K562 (cell line): Measurements from ENCODE around the gene DHRS7C. TPM values are rescaled to one million over a fixed set of nuclear protein-coding genes. Genes with fewer than 3 reads are reported as not detected.

Experiments
- ATAC-seq: fragments of 200-7000 bp; cut with Tn5 transposase; 3 replicates; pipeline ENCODE4 v1.9.1; 2020; ENCODE audit warnings: moderate library complexity
- BruUV-seq: library from RNA; stranded (reverse); fragments of 400-500 nt; replicated peaks from 2 replicates; lab custom pipeline; 2021; lab: Mats Ljungman, UMichigan
- CTCF ChIA-PET: fragments of 300-600 bp; formaldehyde crosslinking; extraction: SDS; loops from one replicate; lab custom pipeline; 2021; ENCODE audit warnings: low intra/inter-chr PET ratio; lab: Yijun Ruan, JAX
- POLR2A ChIA-PET: fragments of 300-600, 350-650 bp; sonication (Branson Sonifier 250); formaldehyde crosslinking; extraction: SDS; loops from one replicate; lab custom pipeline; 2021; ENCODE audit warnings: antibody characterized with exemption, inconsistent platforms; lab: Yijun Ruan, JAX
- DNase-seq, 4 experiments: peaks; one replicate each; pipeline versions ENCODE4 v3.0.0 to v3.0.0-alpha.2; 2011 to 2018; ENCODE audit warnings: low spot score in 3 of 4, mixed read lengths in 3 of 4; ENCODE audit errors: extremely low read depth in 1 of 4
- FAIRE-seq: peaks from 2 replicates; lab custom pipeline; 2011; peaks lifted over from hg19 to GRCh38; lab: Jason Lieb, UNC
- H2AFZ ChIP-seq: 2 replicates; pipeline ENCODE4 v1.6.0; 2011; ENCODE audit warnings: low read depth, low read length, control low read depth, inconsistent platforms
- H3K27ac ChIP-seq: fragments of 200-600 bp; 3 replicates; pipeline ENCODE4 v1.8.0; 2011; ENCODE audit warnings: low read depth, mild to moderate bottlenecking, control low read depth, inconsistent platforms, low read length, moderate library complexity, mixed read lengths; ENCODE audit errors: extremely low read depth
- H3K27me3 ChIP-seq, 2 experiments: fragments of 300-600 bp in 1 of 2; 2 replicates in 1 of 2; 3 replicates in 1 of 2; pipeline versions ENCODE4 v1.6.0 to v1.8.0; 2011; ENCODE audit warnings: inconsistent platforms in 2 of 2, low read length in 2 of 2, mild to moderate bottlenecking in 1 of 2, mixed read lengths in 1 of 2, moderate library complexity in 1 of 2; ENCODE audit not compliant: control insufficient read depth in 2 of 2, insufficient read depth in 2 of 2
- H3K36me3 ChIP-seq: fragments of 300-600 bp; 3 replicates; pipeline ENCODE4 v1.8.0; 2011; ENCODE audit warnings: mild to moderate bottlenecking, low read length, inconsistent platforms; ENCODE audit not compliant: control insufficient read depth, insufficient read depth
- H3K4me1 ChIP-seq, 2 experiments: fragments of 200-600 bp in 1 of 2; replicated peaks in 1 of 2; 2 replicates in 1 of 2; 3 replicates in 1 of 2; pipeline versions ENCODE4 v1.5.1 to v1.8.0; 2011; ENCODE audit warnings: inconsistent platforms in 2 of 2, low read length in 2 of 2, mild to moderate bottlenecking in 1 of 2, mixed read lengths in 1 of 2, moderate library complexity in 1 of 2; ENCODE audit not compliant: control insufficient read depth in 2 of 2, insufficient read depth in 2 of 2
- H3K4me2 ChIP-seq: 2 replicates; pipeline ENCODE4 v1.6.1; 2011; ENCODE audit warnings: low read length, control low read depth, inconsistent platforms, mixed read lengths; ENCODE audit not compliant: insufficient read depth
- H3K4me3 ChIP-seq: fragments of 200-600 bp; sonication (generic), shearing (Covaris generic); 2 replicates; pipeline ENCODE4 v1.5.1; 2016; ENCODE audit warnings: control low read depth, inconsistent platforms
- H3K79me2 ChIP-seq: fragments of 200-600 bp; 3 replicates; pipeline ENCODE4 v1.8.0; 2011; ENCODE audit warnings: low read length, inconsistent platforms; ENCODE audit not compliant: control insufficient read depth, insufficient read depth
- H3K9ac ChIP-seq, 2 experiments: 2 replicates each; pipeline versions ENCODE4 v1.6.0 to v1.6.1; 2011; ENCODE audit warnings: low read depth in 2 of 2, low read length in 2 of 2, control low read depth in 1 of 2, inconsistent platforms in 1 of 2, mild to moderate bottlenecking in 1 of 2, mixed read lengths in 1 of 2; ENCODE audit not compliant: insufficient read depth in 1 of 2
- H3K9me1 ChIP-seq: one replicate; pipeline ENCODE4 v1.6.0; 2011; ENCODE audit warnings: inconsistent platforms, mild to moderate bottlenecking, low read length, moderate library complexity; ENCODE audit not compliant: control insufficient read depth, insufficient read depth
- H3K9me3 ChIP-seq: replicated peaks from 2 replicates; pipeline ENCODE4 v1.5.1; 2011; ENCODE audit warnings: low read depth, low read length, inconsistent platforms; ENCODE audit not compliant: control insufficient read depth, insufficient read depth
- H4K20me1 ChIP-seq: replicated peaks from 2 replicates; pipeline ENCODE4 v1.6.1; 2011; ENCODE audit warnings: low read length, inconsistent platforms, mixed read lengths; ENCODE audit not compliant: control insufficient read depth, insufficient read depth
- CAMTA2 ChIP-seq: fragments of 250-450 bp; sonication (Bioruptor Pico); conservative IDR thresholded peaks from 2 replicates; pipeline ENCODE4 v1.5.1; 2022
- CEBPZ ChIP-seq: fragments of 150-350 bp; IDR thresholded peaks from 2 replicates; pipeline ENCODE4 v1.6.1; 2014; ENCODE audit warnings: low read depth, mild to moderate bottlenecking, low read length, borderline replicate concordance
- CHCHD3 ChIP-seq: fragments of 250-450 bp; sonication (Bioruptor Pico); IDR thresholded peaks from 2 replicates; pipeline ENCODE4 v2.1.2; 2022; ENCODE audit warnings: mild to moderate bottlenecking
- ESRRA ChIP-seq: fragments of 450-650 bp; IDR thresholded peaks from 2 replicates; pipeline ENCODE4 v1.6.1; 2014; ENCODE audit warnings: low read depth, mild to moderate bottlenecking, moderate library complexity, borderline replicate concordance
- FOXK2 ChIP-seq, 2 experiments: fragments of 450-650 bp; IDR thresholded peaks in 1 of 2; conservative IDR thresholded peaks in 1 of 2; 2 replicates each; pipeline ENCODE4 v1.6.1; 2016; ENCODE audit warnings: low read depth in 2 of 2, mild to moderate bottlenecking in 1 of 2
- MTA2 ChIP-seq: fragments of 450-650 bp; IDR thresholded peaks from 2 replicates; pipeline ENCODE4 v1.6.1; 2016; ENCODE audit warnings: low read depth
- NCOR1 ChIP-seq: fragments of 450-650 bp; IDR thresholded peaks from 2 replicates; pipeline ENCODE4 v1.6.1; 2016; ENCODE audit warnings: mild to moderate bottlenecking, moderate library complexity
- TARDBP ChIP-seq: fragments of 450-650 bp; IDR thresholded peaks from 2 replicates; pipeline ENCODE4 v1.6.1; 2016
- TCF3 ChIP-seq: sonication (generic); formaldehyde crosslinking; IDR thresholded peaks from 2 replicates; pipeline ENCODE4 v1.4.0; 2020; ENCODE audit warnings: mild to moderate bottlenecking, missing genetic modification reagents
- ZNF41 ChIP-seq: fragments of 250-450 bp; sonication (Bioruptor Pico); conservative IDR thresholded peaks from 2 replicates; pipeline ENCODE4 v1.4.0; 2020; ENCODE audit warnings: mild to moderate bottlenecking
- ZNF780A ChIP-seq: fragments of 250-450 bp; sonication (Bioruptor Pico); IDR thresholded peaks from 2 replicates; pipeline ENCODE4 v1.5.0; 2021; ENCODE audit warnings: mild to moderate bottlenecking
- WGBS: fragments of 100-300 bp; shearing (Covaris generic); methylation state at CpG from one replicate; pipeline ENCODE4 v1.1.6; 2016; ENCODE audit warnings: low coverage, mixed read lengths; ENCODE audit not compliant: insufficient coverage; ENCODE audit errors: missing lambda C conversion rate; 5-methylcytosine and 5-hydroxymethylcytosine counted together
- in situ Hi-C: fragments of 300-500 bp; cut with MboI; formaldehyde crosslinking; loops from 4 replicates; pipeline ENCODE4 v1.15.0; 2018; ENCODE audit warnings: inconsistent platforms, mixed read lengths
- intact Hi-C: fragments of 100-400 bp; cut with micrococcal nuclease; formaldehyde crosslinking; loops from 2 replicates; pipeline ENCODE4 v1.14.2; 2022
- polyA plus RNA-seq, 8 experiments: library from polyadenylated mRNA; depleted of rRNA in 4 of 8; stranded (reverse) in 5 of 8; unstranded in 3 of 8; fragments of >200 nt; fragmentation: Nextera tagmentation in 2 of 8; fragmentation: Illumina TruSeq in 1 of 8; extraction: Ambion mirVana in 2 of 8; extraction: Trizol in 1 of 8; gene quantifications; 2 replicates each; pipeline versions ENCODE4 v1.2.1 to v1.2.3, GENCODE V29; 2011 to 2014; ENCODE audit warnings: inconsistent platforms in 1 of 8, missing spikeins in 1 of 8
- total RNA-seq, 7 experiments: library from RNA; depleted of rRNA in 6 of 7; stranded (reverse); fragments of >200 nt in 6 of 7; fragmentation: Illumina TruSeq in 2 of 7; extraction: Trizol in 2 of 7; gene quantifications; 2 replicates each; pipeline versions ENCODE4 v1.2.1 to v1.2.3, GENCODE V29; 2011 to 2021; ENCODE audit warnings: low replicate concordance in 1 of 7
- TF ChIP-seq, protein P1 (sequence below): fragments of 450-650 bp; IDR thresholded peaks from 2 replicates; pipeline ENCODE4 v1.6.1; 2016; ENCODE audit warnings: mild to moderate bottlenecking
- TF ChIP-seq, protein P2 (sequence below): fragments of 450-650 bp; formaldehyde crosslinking; IDR thresholded peaks from 2 replicates; pipeline ENCODE4 v1.4.0; 2022; ENCODE audit warnings: missing genetic modification characterization

DHRS7C gene
- total and polyA plus RNA-seq, 9 of the 15 experiments (the other 6 are each of a cell fraction or from before 2014, with no cell fraction given): not detected

- H3K4me3 ChIP-seq: no peak overlapping the region
- no peak overlapping the region for H3K4me2 ChIP-seq
- no peaks in the 10 kb centered on the region for H3K9me1 ChIP-seq
- H3K27me3 ChIP-seq: peaks cover 0 to 4% of the 10 kb centered on the region in 2 experiments; a peak in 1 of 5 replicates
- H3K9me3 ChIP-seq: no peaks in the 10 kb centered on the region
- H3K27ac ChIP-seq: no peak overlapping the region
- no peak for ATAC-seq
- H3K79me2 ChIP-seq: no peaks in the 10 kb centered on the region
- intact Hi-C loops (no loop called here), in situ Hi-C loops (no loop called here)
- no peak for DNase-seq
- WGBS: 0% methylated on average over 4 of the region's 4 CpGs
- no TSS peak for BruUV-seq
- CTCF ChIA-PET: interaction anchor here (0.6 kb wide), 1 partner anchor 136 kb away, joined by 3 read pairs; no protein-coding TSS in a partner anchor
- no peak overlapping the region for H3K9ac ChIP-seq
- POLR2A ChIA-PET: no interaction called here
- no peaks in the 10 kb centered on the region for H4K20me1 ChIP-seq
- no peak overlapping the region for H2AFZ ChIP-seq
- no peak for TF ChIP-seq TARDBP
- TF ChIP-seq CEBPZ: no peak
- TF ChIP-seq NCOR1: no peak
- no peak for TF ChIP-seq FOXK2 (conservative IDR thresholded peaks at IDR 0.05 in 1 of 2, IDR thresholded peaks at IDR 0.05 in 1 of 2; ENCODE audit: low read depth in 2 of 2)
- TF ChIP-seq CHCHD3: no peak
- TF ChIP-seq TCF3: no peak
- TF ChIP-seq, protein P1, sequence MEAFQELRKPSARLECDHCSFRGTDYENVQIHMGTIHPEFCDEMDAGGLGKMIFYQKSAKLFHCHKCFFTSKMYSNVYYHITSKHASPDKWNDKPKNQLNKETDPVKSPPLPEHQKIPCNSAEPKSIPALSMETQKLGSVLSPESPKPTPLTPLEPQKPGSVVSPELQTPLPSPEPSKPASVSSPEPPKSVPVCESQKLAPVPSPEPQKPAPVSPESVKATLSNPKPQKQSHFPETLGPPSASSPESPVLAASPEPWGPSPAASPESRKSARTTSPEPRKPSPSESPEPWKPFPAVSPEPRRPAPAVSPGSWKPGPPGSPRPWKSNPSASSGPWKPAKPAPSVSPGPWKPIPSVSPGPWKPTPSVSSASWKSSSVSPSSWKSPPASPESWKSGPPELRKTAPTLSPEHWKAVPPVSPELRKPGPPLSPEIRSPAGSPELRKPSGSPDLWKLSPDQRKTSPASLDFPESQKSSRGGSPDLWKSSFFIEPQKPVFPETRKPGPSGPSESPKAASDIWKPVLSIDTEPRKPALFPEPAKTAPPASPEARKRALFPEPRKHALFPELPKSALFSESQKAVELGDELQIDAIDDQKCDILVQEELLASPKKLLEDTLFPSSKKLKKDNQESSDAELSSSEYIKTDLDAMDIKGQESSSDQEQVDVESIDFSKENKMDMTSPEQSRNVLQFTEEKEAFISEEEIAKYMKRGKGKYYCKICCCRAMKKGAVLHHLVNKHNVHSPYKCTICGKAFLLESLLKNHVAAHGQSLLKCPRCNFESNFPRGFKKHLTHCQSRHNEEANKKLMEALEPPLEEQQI: no peak
- TF ChIP-seq, protein P2, sequence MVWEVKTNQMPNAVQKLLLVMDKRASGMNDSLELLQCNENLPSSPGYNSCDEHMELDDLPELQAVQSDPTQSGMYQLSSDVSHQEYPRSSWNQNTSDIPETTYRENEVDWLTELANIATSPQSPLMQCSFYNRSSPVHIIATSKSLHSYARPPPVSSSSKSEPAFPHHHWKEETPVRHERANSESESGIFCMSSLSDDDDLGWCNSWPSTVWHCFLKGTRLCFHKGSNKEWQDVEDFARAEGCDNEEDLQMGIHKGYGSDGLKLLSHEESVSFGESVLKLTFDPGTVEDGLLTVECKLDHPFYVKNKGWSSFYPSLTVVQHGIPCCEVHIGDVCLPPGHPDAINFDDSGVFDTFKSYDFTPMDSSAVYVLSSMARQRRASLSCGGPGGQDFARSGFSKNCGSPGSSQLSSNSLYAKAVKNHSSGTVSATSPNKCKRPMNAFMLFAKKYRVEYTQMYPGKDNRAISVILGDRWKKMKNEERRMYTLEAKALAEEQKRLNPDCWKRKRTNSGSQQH: no peak
- no peak for TF ChIP-seq CAMTA2 (CRISPR knock-in tag)
- no peak for TF ChIP-seq ZNF41 (CRISPR knock-in tag)
- no peak for TF ChIP-seq MTA2
- TF ChIP-seq ZNF780A (CRISPR knock-in tag): no peak
- TF ChIP-seq ESRRA: no peak
- no peaks in the 10 kb centered on the region for H3K36me3 ChIP-seq
- FAIRE-seq: no peak
- no peaks in the 10 kb centered on the region for H3K4me1 ChIP-seq
Observed at GRCh38 chr17:9818760-9819159, 27.4 kb upstream of the DHRS7C start.
